Peyer's patch (tissue), 4 donors: ENCODE results near the gene CPXM2. TPM values are rescaled to one million over a fixed set of nuclear protein-coding genes. Genes with fewer than 3 reads are reported as not detected.

Experiments used
- DNase-seq, 3 donors: peaks; one replicate each; pipeline ENCODE4 v3.0.0-alpha.2; 2017 to 2019
- H3K27ac ChIP-seq, 4 donors: fragments of 200-600 bp; sonication (generic); one replicate each; pipeline ENCODE4 v1.5.1; 2016 to 2019
- H3K27me3 ChIP-seq, 2 donors: fragments of 200-600 bp; sonication (generic); one replicate each; pipeline ENCODE4 v1.5.1; 2019
- H3K36me3 ChIP-seq, 3 donors: fragments of 200-600 bp; sonication (generic); one replicate each; pipeline ENCODE4 v1.5.1; 2016 to 2019
- H3K4me1 ChIP-seq, 4 donors: fragments of 200-600 bp; sonication (generic); one replicate each; pipeline ENCODE4 v1.5.1; 2016 to 2019
- H3K4me3 ChIP-seq, 4 donors: fragments of 200-600 bp; sonication (generic); 1 replicate in 3 of 4; 2 replicates in 1 of 4; pipeline ENCODE4 v1.5.1; 2016 to 2019; ENCODE audit warnings: mild to moderate bottlenecking in 1 of 4
- H3K9me3 ChIP-seq, 4 donors: fragments of 200-600 bp; sonication (generic); one replicate each; pipeline ENCODE4 v1.5.1; 2016 to 2019; ENCODE audit warnings: mild to moderate bottlenecking in 1 of 4
- POLR2A ChIP-seq, 2 donors: fragments of 450-650 bp; IDR thresholded peaks; one replicate each; pipeline ENCODE4 v1.5.1; 2017; ENCODE audit warnings: antibody characterized with exemption in 2 of 2, mild to moderate bottlenecking in 2 of 2, moderate library complexity in 2 of 2
- total RNA-seq, 4 donors: library from RNA; depleted of rRNA; stranded (reverse); fragments of >200 nt; gene quantifications; one replicate each; pipeline ENCODE4 v1.1.0, GENCODE V29; 2016
- TF ChIP-seq, protein P1 (sequence below), 6 experiments: fragments of 450-650 bp in 4 of 6; fragments of 200-600 bp in 2 of 6; sonication (generic) in 1 of 6; IDR thresholded peaks; one replicate each; pipeline ENCODE4 v1.5.1; 2017 to 2019; ENCODE audit warnings: antibody characterized with exemption in 6 of 6, mild to moderate bottlenecking in 3 of 6, moderate library complexity in 1 of 6

CPXM2 gene
- total RNA-seq, 4 donors from 2014 or later = 5.6 to 18.2 (median 7.7) TPM

DNA sequence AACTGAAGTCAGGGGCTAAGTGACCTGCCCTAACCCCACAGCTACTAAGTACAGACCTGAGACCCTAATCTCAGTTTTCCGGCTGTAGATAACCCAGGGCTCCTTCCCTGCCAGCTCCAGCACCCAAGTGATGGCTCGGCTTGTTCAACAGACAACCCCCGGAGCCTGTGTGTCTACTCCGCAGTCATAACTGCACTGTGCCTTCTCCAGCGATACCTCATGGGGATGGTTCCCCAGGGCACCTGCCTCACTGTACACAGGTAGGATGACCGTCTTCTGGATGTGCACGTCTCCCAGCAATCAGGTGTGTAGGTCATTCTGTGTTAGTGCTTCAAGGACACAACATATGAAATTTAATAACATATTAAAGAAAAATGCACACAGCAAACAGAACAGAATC lies 37.1 kb downstream of the CPXM2 start:
- no peak overlapping the region for H3K4me3 ChIP-seq
- H3K4me1 ChIP-seq = peaks cover 0 to 21% (median 0%) of the 10 kb centered on the region in 4 donors
- no peaks in the 10 kb centered on the region for H3K36me3 ChIP-seq
- DNase-seq = no peak
- no peaks in the 10 kb centered on the region for H3K9me3 ChIP-seq
- no peaks in the 10 kb centered on the region for H3K27me3 ChIP-seq
- no peak overlapping the region for H3K27ac ChIP-seq
- no peak for TF ChIP-seq POLR2A (IDR thresholded peaks at IDR 0.05)
- TF ChIP-seq, protein P1, sequence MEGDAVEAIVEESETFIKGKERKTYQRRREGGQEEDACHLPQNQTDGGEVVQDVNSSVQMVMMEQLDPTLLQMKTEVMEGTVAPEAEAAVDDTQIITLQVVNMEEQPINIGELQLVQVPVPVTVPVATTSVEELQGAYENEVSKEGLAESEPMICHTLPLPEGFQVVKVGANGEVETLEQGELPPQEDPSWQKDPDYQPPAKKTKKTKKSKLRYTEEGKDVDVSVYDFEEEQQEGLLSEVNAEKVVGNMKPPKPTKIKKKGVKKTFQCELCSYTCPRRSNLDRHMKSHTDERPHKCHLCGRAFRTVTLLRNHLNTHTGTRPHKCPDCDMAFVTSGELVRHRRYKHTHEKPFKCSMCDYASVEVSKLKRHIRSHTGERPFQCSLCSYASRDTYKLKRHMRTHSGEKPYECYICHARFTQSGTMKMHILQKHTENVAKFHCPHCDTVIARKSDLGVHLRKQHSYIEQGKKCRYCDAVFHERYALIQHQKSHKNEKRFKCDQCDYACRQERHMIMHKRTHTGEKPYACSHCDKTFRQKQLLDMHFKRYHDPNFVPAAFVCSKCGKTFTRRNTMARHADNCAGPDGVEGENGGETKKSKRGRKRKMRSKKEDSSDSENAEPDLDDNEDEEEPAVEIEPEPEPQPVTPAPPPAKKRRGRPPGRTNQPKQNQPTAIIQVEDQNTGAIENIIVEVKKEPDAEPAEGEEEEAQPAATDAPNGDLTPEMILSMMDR (IDR thresholded peaks at IDR 0.05) = no peak

DNA sequence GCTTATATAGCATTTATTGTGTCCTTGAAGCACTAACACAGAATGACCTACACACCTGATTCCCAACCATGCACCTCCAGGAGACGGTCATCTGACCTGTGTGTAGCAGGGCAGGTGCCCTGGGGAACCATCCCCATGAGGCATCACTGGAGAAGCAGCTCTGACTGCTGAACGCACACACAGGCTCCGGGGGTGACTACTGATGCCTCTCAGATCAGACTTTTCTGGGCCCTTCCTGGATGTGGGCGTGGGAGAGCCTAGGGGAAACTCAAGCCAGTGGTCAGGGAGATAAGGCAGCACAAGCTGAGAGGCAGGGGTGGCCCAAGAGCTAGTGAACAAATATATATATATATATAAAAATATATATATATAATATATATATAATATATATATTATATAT lies 37.6 kb downstream of the CPXM2 start:
- no peak overlapping the region for H3K4me3 ChIP-seq
- H3K27ac ChIP-seq = no peak overlapping the region
- H3K36me3 ChIP-seq = no peaks in the 10 kb centered on the region
- H3K9me3 ChIP-seq = no peaks in the 10 kb centered on the region
- peaks cover 0 to 18% (median 0%) of the 10 kb centered on the region in 4 donors for H3K4me1 ChIP-seq
- no peak for DNase-seq
- H3K27me3 ChIP-seq = no peaks in the 10 kb centered on the region
- TF ChIP-seq, protein P1 (IDR thresholded peaks at IDR 0.05) = no peak
- TF ChIP-seq POLR2A (IDR thresholded peaks at IDR 0.05) = no peak

DNA sequence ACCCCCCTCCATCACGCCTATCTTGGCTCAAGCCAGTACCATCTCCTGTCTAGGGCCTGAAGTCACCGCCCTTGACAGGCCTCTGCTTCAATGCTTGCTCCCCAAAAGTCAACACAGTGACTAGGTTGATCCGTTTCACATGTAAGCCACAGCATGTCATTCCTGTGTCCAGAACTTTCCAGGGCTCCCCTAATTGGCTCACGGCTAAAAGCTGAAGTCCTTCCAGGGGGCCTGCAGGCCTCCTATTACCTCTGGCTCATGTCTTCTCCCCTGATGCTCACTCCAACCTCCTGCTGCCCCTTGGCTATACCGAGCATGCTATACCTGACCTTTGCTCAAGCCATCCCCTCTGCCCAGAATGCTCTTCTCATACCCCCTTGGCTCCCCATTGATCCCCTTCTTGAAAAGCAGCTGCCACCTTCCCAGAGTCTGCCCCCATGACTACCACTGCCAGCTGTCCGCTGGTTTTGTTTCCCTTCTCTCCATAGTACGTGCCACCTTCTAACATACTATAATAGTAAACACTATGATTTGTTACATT lies 39.1 kb downstream of the CPXM2 start:
- Histone ChIP-seq H3K4me1 (peaks cover 0 to 18% (median 0%) of the 10 kb centered on the region in 4 donors), H3K36me3 (no peaks in the 10 kb centered on the region), H3K27me3 (no peaks in the 10 kb centered on the region), H3K9me3 (no peaks in the 10 kb centered on the region), H3K4me3 (no peak overlapping the region), H3K27ac (no peak overlapping the region)
- TF ChIP-seq, protein P1 (IDR thresholded peaks at IDR 0.05) = no peak
- TF ChIP-seq POLR2A (IDR thresholded peaks at IDR 0.05) = no peak
- DNase-seq = no peak

DNA sequence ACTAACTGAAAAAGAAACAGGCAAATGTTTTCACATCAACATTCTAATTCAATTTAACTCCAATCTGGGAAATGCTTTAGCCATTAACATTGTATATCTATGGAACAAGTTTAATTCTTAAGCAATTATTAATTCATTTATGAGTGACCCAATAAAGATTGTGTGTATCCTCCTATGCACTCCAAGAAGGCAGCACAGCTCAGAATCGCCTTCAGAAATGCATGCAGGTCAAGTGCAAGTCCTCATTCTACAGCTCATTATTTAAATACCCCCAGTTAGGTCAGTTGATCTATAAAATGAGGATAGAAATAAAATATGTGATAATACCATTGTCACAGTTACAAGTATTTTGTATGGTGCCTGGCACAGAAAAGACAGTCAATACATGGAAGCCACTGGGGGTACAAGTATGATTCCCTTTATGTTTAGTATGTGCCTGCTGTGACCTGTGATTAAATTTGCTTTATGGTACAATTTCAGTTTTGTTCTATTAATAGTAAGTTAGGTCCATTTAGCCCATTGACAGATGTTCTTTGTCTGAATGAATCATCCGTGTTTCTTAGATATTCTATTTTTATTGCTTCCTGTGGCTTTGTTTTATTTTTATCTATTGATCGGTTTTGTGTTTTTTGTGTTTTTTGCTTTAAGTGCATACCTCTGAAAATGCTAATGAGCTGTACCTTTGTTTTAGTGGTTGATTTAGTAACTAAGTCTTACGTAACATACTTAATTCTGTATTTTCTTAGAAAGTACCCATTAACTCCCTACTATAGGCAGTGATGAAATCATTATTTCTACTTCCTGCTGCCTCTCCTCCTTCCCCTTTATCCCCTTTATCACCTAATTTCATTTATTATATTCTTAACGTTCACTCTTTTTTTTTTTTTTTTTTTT lies 42.8 kb downstream of the CPXM2 start:
- H3K36me3 ChIP-seq = no peaks in the 10 kb centered on the region
- no peak overlapping the region for H3K4me3 ChIP-seq

DNA sequence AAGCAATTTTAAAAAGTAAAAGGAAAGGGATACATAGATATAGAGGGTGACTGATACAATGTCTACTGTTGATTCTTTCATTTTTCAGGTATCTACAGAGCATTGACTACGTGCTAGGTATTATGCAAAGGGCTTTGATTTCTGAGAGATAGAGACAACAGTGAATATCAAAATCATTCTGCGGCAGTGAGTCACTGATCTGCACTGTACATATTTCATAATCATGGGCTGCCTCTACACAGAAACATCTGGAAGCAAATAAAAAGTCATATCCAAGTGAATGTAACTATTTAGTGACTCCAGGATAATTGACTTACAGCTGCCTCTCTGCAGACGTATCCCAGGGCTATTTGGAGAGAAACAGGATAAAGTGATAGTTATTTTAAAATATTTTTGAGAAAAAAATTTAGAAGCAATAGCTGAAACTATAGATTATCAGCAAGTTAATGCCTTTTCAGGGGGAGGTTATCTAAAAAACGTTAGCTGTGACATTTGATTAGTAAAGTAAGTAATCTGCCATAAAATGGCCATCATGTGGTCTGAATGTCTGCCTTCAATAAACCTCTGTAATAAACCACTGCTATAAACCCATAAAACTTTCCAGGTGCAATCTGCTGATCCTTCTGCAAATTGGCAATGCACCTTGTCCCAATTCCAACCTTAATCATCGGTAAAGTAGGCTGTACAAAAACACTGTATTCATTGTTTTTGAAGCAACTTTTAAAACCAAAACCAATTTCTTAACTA lies 43.7 kb downstream of the CPXM2 start:
- peak overlapping the region in 2 of 4 donors; percentile 48 to 51 for H3K27ac ChIP-seq
- no peak for TF ChIP-seq POLR2A (IDR thresholded peaks at IDR 0.05)
- TF ChIP-seq, protein P1 (IDR thresholded peaks at IDR 0.05) = no peak
- DNase-seq = peak in 1 of 3 donors; percentile 56

More for the DNA sequence above, 42.8 kb downstream of the CPXM2 start:
- Histone ChIP-seq H3K4me1 (peaks cover 0 to 27% (median 2%) of the 10 kb centered on the region in 4 donors), H3K9me3 (no peaks in the 10 kb centered on the region), H3K27me3 (no peaks in the 10 kb centered on the region), H3K27ac (peak overlapping the region in 2 of 4 donors; percentile 48)
- DNase-seq = no peak
- TF ChIP-seq POLR2A (IDR thresholded peaks at IDR 0.05) = no peak
- TF ChIP-seq, protein P1 (IDR thresholded peaks at IDR 0.05) = no peak

More for the DNA sequence above, 43.7 kb downstream of the CPXM2 start:
- Histone ChIP-seq H3K9me3 (no peaks in the 10 kb centered on the region), H3K27me3 (no peaks in the 10 kb centered on the region), H3K4me3 (no peak overlapping the region), H3K4me1 (peaks cover 0 to 27% (median 2%) of the 10 kb centered on the region in 4 donors), H3K36me3 (no peaks in the 10 kb centered on the region)
